PC-3 (cell line): ENCODE data around the gene DCAKD.

Experiments used
- EZH2 ChIP-seq: fragments of 300-600 bp; sonication (generic); IDR thresholded peaks from one replicate; pipeline ENCODE4 v1.6.1; 2017; ENCODE audit warnings: antibody characterized with exemption, mild to moderate bottlenecking, low read length; ENCODE audit not compliant: unreplicated experiment
- TF ChIP-seq, protein P1 (sequence below): fragments of 300-600 bp; sonication (generic); conservative IDR thresholded peaks from 2 replicates; pipeline ENCODE4 v1.5.1; 2017; ENCODE audit warnings: antibody characterized with exemption, low read depth, mild to moderate bottlenecking, low read length

DNA sequence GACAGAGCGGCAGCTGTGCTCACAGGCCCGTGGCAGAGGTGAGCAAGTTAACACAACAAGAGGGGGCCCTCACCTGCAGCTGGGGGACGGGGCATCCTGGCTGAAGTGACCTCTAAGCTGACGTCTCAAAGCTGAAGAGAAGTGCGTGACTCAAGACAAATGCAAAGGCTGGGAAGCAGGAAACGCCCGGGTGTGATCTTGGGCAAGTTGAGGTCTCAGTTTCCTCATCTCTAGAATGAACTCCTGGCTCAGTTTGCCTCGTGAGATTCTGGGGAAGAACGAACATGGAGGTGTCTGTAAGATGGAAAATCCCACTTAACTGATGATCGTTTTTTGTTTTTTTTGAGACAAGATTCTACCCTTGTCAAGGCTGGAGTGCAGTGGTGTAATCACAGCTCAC is 43.2 kb downstream of the DCAKD start:
- TF ChIP-seq EZH2: no peak
- TF ChIP-seq, protein P1, sequence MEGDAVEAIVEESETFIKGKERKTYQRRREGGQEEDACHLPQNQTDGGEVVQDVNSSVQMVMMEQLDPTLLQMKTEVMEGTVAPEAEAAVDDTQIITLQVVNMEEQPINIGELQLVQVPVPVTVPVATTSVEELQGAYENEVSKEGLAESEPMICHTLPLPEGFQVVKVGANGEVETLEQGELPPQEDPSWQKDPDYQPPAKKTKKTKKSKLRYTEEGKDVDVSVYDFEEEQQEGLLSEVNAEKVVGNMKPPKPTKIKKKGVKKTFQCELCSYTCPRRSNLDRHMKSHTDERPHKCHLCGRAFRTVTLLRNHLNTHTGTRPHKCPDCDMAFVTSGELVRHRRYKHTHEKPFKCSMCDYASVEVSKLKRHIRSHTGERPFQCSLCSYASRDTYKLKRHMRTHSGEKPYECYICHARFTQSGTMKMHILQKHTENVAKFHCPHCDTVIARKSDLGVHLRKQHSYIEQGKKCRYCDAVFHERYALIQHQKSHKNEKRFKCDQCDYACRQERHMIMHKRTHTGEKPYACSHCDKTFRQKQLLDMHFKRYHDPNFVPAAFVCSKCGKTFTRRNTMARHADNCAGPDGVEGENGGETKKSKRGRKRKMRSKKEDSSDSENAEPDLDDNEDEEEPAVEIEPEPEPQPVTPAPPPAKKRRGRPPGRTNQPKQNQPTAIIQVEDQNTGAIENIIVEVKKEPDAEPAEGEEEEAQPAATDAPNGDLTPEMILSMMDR: no peak
